GM04503 (cell line): Measurements from ENCODE around the gene MYF6.

Experiments
- DNase-seq: peaks from one replicate; pipeline ENCODE4 v3.0.0-alpha.2; 2012; ENCODE audit warnings: low read depth

Gene MYF6

GRCh38 chr12:80707830-80708258, 410 bp downstream of the MYF6 start:
- DNase-seq: no peak

DNA sequence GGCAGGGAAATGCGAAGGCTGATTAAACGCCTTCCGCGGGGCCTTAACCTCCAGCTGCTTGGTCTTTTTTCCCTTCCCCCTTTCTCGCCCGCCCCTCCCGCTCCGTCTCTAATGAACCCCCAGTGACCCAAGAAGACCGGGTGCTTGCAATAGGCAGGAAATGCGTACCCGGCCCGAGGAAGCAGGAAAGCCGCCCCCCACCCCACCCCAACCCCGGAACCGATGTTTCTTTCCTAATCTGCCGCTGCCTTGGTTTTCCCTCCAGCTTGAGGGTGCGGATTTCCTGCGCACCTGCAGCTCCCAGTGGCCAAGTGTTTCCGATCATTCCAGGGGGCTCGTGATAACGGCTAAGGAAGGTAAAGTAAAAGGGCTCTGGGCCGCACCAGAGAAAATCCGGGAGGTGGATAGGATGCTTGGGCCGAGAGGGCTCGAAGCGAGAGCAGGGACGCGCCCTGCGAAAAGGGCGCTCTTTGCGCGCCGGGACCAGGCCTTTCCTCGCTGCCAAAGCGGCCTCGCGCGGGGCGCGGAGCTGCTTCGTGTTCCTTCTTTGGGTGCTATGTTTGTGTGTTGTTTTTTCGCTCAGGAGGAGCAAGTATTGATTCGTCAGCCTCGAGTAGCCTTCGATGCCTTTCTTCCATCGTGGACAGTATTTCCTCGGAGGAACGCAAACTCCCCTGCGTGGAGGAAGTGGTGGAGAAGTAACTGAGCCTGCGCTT, 983 bp downstream of the MYF6 start:
- no peak for DNase-seq

GRCh38 chr12:80708975-80709328, 1.5 kb downstream of the MYF6 start:
- no peak for DNase-seq

DNA sequence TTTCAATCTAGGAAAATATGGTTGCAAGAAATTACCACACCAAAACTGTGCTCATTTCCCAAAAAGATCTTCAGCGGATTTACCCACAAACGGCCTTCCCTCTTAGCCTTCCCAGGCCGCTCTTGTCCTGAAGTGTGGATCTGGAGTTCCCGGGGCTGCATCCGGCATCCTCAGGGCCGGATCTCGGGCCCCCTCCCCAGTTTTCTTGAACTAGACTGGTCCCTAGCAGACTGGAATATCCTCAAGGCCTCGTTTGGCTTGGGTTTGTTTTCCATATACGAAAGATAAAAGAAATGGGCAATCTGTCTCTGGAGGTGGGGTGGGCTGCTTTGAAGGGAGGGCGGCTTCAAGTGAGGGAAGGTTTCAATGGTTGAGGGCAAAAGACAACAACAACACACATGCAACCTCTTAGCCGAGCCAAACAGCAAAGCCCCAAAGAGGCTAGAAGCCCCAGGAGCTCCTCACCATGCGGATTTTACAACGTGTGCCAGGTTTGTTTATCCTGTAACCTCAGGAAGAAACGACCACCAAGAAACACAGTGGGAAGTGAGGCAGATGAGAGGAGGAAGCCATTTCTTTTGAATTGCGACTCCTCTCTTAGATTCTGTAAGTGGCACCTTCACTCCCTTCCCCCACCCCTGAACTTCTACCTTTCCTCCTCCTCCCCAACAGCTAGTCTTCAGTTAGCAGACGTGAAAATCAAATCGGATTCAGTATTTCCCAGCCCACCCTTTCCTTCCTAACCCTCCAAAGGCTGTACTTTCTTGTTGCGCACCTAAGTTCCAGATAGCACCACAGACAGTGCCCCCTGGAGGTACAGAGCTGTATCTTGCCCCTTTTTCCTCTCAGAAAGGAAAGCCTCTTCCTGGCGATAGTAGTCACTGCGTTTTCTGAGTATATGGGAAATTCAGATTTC, 2.6 kb downstream of the MYF6 start:
- no peak for DNase-seq

- no peak for DNase-seq
Measured at GRCh38 chr12:80710727-80711449, 3.5 kb downstream of the MYF6 start.

- DNase-seq: no peak
Measured at GRCh38 chr12:80711866-80712265, 4.4 kb downstream of the MYF6 start.

DNA sequence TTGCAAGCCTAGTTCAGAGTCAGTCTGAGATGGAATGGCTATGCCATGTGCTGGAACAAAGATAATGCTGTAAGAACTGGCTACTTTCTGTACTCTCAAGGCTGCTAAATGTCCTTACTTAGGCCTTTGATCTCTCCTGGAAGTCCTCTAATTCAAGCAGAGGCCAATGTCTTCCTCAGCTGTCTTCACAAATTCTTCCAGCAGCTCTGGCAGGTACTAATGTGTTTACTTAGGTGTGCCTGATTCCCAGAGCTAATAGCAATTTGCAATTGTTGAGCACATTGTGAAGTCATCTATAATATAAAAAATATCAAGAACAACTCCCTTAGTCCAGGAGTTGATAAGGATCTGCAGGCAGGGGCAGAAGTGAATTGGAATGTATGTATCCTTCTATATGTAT, 5.4 kb downstream of the MYF6 start:
- DNase-seq: no peak

DNA sequence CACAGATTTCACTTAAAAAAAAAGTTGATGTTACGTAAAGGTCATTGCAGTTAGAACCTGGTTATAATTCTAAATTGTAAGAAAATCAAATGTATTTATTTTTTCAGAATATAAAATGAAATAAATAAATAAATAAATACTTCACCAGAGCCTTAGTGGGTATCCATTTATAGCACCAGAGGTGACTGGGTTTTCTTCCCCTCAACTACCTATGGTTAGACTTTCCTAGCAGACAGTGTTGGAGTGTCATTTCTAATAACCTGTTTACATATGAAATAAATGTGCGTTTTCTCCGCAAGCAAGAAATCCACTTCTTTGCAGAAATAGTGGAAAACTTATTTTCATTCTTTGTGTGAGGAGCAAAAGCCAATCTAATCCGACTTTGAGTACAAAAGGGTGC, 6.0 kb downstream of the MYF6 start:
- no peak for DNase-seq

GRCh38 chr12:80714055-80714454, 6.6 kb downstream of the MYF6 start:
- no peak for DNase-seq

GRCh38 chr12:80714846-80715245, 7.4 kb downstream of the MYF6 start:
- DNase-seq: no peak

GRCh38 chr12:80715713-80716249, 8.3 kb downstream of the MYF6 start:
- no peak for DNase-seq

- DNase-seq: no peak
Measured at GRCh38 chr12:80716696-80717469, 9.4 kb downstream of the MYF6 start, which contains the start of gene MYF5. Gene MYF5, plus strand, starts transcription at chr12:80716912. Its CDS starts 152 bp downstream, at chr12:80717064.

DNA sequence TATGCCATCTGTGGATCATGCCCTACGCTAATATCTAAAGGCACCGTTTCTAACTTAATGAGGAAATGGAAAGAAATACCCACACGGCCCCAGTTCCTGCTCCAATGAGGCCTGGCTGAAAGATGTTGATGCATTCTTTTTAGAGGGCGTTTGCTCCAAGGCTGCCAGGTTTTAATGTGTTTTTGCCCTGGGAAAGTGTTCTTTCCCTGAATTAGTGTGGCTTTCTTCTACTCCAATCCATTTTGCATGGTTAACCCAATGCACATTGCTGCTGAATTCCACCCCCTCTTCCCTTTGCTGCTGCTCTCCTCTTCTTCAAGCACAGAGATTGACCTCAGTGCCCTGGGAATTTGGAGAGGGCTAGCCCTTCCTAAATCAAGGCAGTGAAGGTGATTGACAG, 10.4 kb downstream of the MYF6 start:
- no peak for DNase-seq

DNA sequence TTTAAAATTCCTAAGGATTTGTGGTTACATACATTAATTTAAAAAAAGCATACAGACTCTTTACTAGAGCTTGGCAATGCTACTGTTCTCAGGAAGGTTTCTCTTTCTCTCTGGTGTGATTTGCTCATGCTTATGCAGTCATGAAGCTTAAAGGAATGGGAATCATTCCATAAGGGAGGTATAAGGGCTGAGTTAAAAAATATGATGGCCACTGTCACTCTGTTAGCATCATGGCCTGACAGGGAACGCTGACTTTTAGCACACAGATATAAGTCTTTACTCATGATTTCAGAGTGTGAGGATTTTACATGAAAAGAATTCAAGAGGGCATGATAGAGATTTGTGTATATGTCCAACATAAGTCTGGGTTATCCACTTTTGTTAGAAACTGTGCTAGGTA, 13.1 kb downstream of the MYF6 start:
- DNase-seq: no peak

- DNase-seq: no peak
Measured at GRCh38 chr12:80721326-80721725, 13.9 kb downstream of the MYF6 start.

- DNase-seq: no peak
Measured at GRCh38 chr12:80745851-80746505, 38.5 kb downstream of the MYF6 start.

DNA sequence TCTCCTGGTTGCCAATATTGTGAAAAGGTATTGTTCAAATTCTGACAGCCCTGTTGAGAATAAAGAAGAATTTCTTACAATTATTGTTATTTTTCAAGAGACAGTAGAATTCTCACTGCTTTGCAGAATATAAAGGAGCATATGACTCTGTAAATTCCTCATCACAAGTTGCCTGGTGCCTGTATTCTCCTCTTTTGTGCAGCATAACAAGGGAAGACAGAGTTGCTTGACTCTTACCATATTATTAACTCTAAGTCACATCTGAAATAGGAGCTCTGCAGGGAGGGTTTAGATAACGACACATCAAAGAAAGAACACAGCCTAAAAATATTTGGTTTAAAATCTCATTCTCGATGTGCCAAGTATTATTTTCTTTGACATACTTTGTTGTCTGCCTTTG, 40.4 kb downstream of the MYF6 start:
- no peak for DNase-seq

DNA sequence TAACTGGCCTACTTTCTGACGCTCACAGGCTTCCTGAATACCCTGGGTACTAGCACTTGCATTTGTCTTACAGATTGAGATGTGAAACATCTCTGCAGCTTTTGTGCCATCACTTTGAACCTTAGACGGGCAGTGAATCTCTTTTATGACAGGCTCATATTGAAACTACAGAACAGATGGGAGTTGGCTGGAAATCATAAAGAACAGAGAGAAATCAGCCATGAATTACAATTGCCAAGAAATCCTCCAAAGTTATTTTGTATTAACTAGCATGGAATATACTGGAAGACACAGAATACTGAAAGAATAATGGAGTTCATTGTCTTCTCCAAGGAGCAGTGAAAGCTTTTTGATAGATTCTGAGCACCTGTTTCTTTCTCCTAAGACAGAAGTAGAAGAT, 42.0 kb downstream of the MYF6 start:
- DNase-seq: no peak

DNA sequence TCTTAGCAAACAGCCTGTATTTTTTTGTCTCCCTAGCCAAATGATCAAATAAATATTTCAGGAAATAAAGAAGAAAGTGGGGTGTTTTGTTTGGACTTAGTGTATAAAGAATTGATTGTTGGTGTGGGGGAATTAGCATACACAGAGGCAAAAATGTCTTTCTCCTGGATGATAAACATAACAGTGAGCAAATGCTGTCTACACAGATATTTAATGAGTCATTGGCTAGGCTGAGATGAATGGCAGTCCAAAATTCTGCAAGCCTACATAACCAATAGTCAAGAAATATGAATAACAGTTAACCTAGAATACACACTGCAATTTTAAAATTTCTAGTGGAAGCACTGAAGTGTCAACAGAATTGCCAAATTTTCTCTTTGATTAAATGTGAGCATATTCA, 45.0 kb downstream of the MYF6 start:
- no peak for DNase-seq

GRCh38 chr12:80754274-80754673, 46.8 kb downstream of the MYF6 start:
- no peak for DNase-seq

DNA sequence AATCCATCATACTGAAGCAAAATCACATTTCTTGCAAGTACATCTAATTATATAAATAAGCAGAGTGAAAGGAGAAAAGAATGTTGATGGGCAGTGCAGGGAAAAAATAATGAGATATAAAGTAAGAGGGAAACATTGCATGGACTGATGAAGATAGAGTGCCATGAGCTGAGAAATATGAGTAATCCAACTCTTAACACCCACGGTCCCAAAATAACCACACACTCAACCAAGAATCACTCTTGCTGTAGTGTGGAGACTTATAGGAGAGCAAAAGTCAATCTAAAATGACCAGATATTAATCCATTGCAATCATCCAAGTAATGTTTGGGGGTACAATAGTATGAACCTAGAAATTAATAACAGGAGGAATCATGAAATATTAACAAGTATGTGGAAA, 49.4 kb downstream of the MYF6 start:
- DNase-seq: no peak
